Caco-2 (cell line): ENCODE data around the gene SCLT1. TPM values are rescaled to one million over a fixed set of nuclear protein-coding genes. Genes with fewer than 3 reads are reported as not detected.

ENCODE experiments used
- BruUV-seq: library from RNA; stranded (reverse); fragments of 400-500 nt; replicated peaks from 2 replicates; lab custom pipeline; 2021; lab: Mats Ljungman, UMichigan
- CTCF ChIA-PET: fragments of 300-600 bp; sonication (Branson Sonifier 250); formaldehyde crosslinking; loops from one replicate; lab custom pipeline; 2022; ENCODE audit warnings: antibody characterized with exemption; lab: Charles Lee
- POLR2A ChIA-PET: fragments of 300-600 bp; sonication (Branson Sonifier 250); formaldehyde crosslinking; loops from one replicate; lab custom pipeline; 2022; ENCODE audit warnings: antibody characterized with exemption; lab: Charles Lee
- DNase-seq, 2 experiments: peaks; one replicate each; pipeline versions ENCODE4 v3.0.0 to v3.0.0-alpha.2; 2020 to 2022
- H3K27me3 ChIP-seq: replicated peaks from 2 replicates; pipeline ENCODE4 v1.6.0; 2011; ENCODE audit warnings: low read length; ENCODE audit not compliant: control insufficient read depth, insufficient read depth
- H3K36me3 ChIP-seq: 2 replicates; pipeline ENCODE4 v1.5.1; 2011; ENCODE audit warnings: low read length; ENCODE audit not compliant: control insufficient read depth, insufficient read depth
- H3K4me1 ChIP-seq: fragments of 250-450 bp; sonication (Bioruptor Pico); 2 replicates; pipeline ENCODE4 v1.5.1; 2020; ENCODE audit warnings: mild to moderate bottlenecking
- H3K4me3 ChIP-seq: 2 replicates; pipeline ENCODE4 v1.5.1; 2011; ENCODE audit warnings: low read depth, mild to moderate bottlenecking, control low read depth, low read length
- H3K9me3 ChIP-seq: fragments of 250-450 bp; sonication (Bioruptor Pico); 2 replicates; pipeline ENCODE4 v1.5.1; 2020; ENCODE audit warnings: mild to moderate bottlenecking, moderate library complexity
- H3K27ac Mint-ChIP-seq: one replicate; pipeline ENCODE4 v1.8.0; 2022; ENCODE audit warnings: mixed read lengths; ENCODE audit not compliant: unreplicated experiment
- H3K27me3 Mint-ChIP-seq: one replicate; pipeline ENCODE4 v1.8.0; 2022; ENCODE audit warnings: mixed read lengths; ENCODE audit not compliant: insufficient read depth, unreplicated experiment
- H3K36me3 Mint-ChIP-seq: one replicate; pipeline ENCODE4 v1.8.0; 2022; ENCODE audit warnings: mild to moderate bottlenecking, mixed read lengths; ENCODE audit not compliant: insufficient read depth, unreplicated experiment
- H3K4me1 Mint-ChIP-seq: one replicate; pipeline ENCODE4 v1.8.0; 2022; ENCODE audit warnings: low read depth, mixed read lengths; ENCODE audit not compliant: unreplicated experiment
- H3K4me3 Mint-ChIP-seq: one replicate; pipeline ENCODE4 v1.8.0; 2022; ENCODE audit warnings: mild to moderate bottlenecking, moderate library complexity, mixed read lengths; ENCODE audit not compliant: unreplicated experiment
- H3K9me3 Mint-ChIP-seq: one replicate; pipeline ENCODE4 v1.8.0; 2022; ENCODE audit warnings: mixed read lengths; ENCODE audit not compliant: unreplicated experiment
- CTCF ChIP-seq, 2 experiments: fragments of 200-600 bp in 1 of 2; IDR thresholded peaks; 1 replicate in 1 of 2; 2 replicates in 1 of 2; pipeline versions ENCODE4 v1.5.1 to v1.8.0; 2011 to 2022; ENCODE audit warnings: antibody characterized with exemption in 1 of 2, control low read depth in 1 of 2, inconsistent platforms in 1 of 2, low read depth in 1 of 2, low read length in 1 of 2, mild to moderate bottlenecking in 1 of 2, moderate library complexity in 1 of 2; ENCODE audit not compliant: insufficient read depth in 1 of 2, severe bottlenecking in 1 of 2, unreplicated experiment in 1 of 2
- intact Hi-C: fragments of 100-400 bp; cut with micrococcal nuclease; formaldehyde crosslinking; loops from one replicate; pipeline ENCODE4 v1.10.0; 2022; ENCODE audit not compliant: unreplicated experiment
- total RNA-seq: library from RNA; stranded (reverse); gene quantifications from 2 replicates; pipeline ENCODE4 v1.2.3, GENCODE V29; 2022

Gene SCLT1
- total RNA-seq, 1 experiment from 2014 or later, result 9.3 TPM

- ChIA-PET CTCF (no interaction called here), POLR2A (no interaction called here)
- H3K36me3 Mint-ChIP-seq, result no peaks in the 10 kb centered on the region
- no peak overlapping the region for H3K27ac Mint-ChIP-seq
- TF ChIP-seq CTCF (IDR thresholded peaks at IDR 0.05; ENCODE audit: insufficient read depth in 1 of 2, low read depth in 1 of 2, low read length in 1 of 2, severe bottlenecking in 1 of 2, unreplicated experiment in 1 of 2), result no peak
- no peak overlapping the region for H3K4me3 ChIP-seq
- no TSS peak for BruUV-seq
- no peaks in the 10 kb centered on the region for H3K27me3 ChIP-seq
- no peak overlapping the region for H3K4me3 Mint-ChIP-seq
- H3K4me1 Mint-ChIP-seq, result no peaks in the 10 kb centered on the region
- H3K9me3 ChIP-seq, result no peaks in the 10 kb centered on the region
- H3K27me3 Mint-ChIP-seq, result no peaks in the 10 kb centered on the region
- H3K36me3 ChIP-seq, result no peaks in the 10 kb centered on the region
- DNase-seq, result no peak
- H3K4me1 ChIP-seq, result no peaks in the 10 kb centered on the region
- intact Hi-C loops, result no loop called here
- H3K9me3 Mint-ChIP-seq, result peaks cover 29% of the 10 kb centered on the region
Observed at GRCh38 chr4:129064717-129065116, 28.6 kb downstream of the SCLT1 start.

GRCh38 chr4:129063640-129064039 lies 29.7 kb downstream of the SCLT1 start:
- no peaks in the 10 kb centered on the region for H3K27me3 ChIP-seq
- DNase-seq, result no peak
- no peaks in the 10 kb centered on the region for H3K4me1 ChIP-seq
- Mint-ChIP-seq H3K36me3 (peaks cover 6% of the 10 kb centered on the region), H3K9me3 (peaks cover 39% of the 10 kb centered on the region), H3K4me3 (no peak overlapping the region), H3K27ac (no peak overlapping the region), H3K4me1 (no peaks in the 10 kb centered on the region), H3K27me3 (no peaks in the 10 kb centered on the region)
- H3K4me3 ChIP-seq, result no peak overlapping the region
- BruUV-seq, result no TSS peak
- POLR2A ChIA-PET, result no interaction called here
- TF ChIP-seq CTCF (IDR thresholded peaks at IDR 0.05; ENCODE audit: insufficient read depth in 1 of 2, low read depth in 1 of 2, low read length in 1 of 2, severe bottlenecking in 1 of 2, unreplicated experiment in 1 of 2), result no peak
- CTCF ChIA-PET, result no interaction called here
- intact Hi-C loops, result no loop called here
- H3K9me3 ChIP-seq, result 0 out of 2 replicates have a peak, but pooled peaks cover 3% of the 10 kb centered on the region
- no peaks in the 10 kb centered on the region for H3K36me3 ChIP-seq

- no TSS peak for BruUV-seq
- H3K4me1 ChIP-seq, result no peaks in the 10 kb centered on the region
- ChIA-PET POLR2A (no interaction called here), CTCF (no interaction called here)
- intact Hi-C loops, result no loop called here
- Mint-ChIP-seq H3K27ac (no peak overlapping the region), H3K36me3 (peaks cover 14% of the 10 kb centered on the region), H3K4me3 (no peak overlapping the region), H3K9me3 (peaks cover 39% of the 10 kb centered on the region), H3K27me3 (no peaks in the 10 kb centered on the region), H3K4me1 (no peaks in the 10 kb centered on the region)
- H3K27me3 ChIP-seq, result no peaks in the 10 kb centered on the region
- no peaks in the 10 kb centered on the region for H3K36me3 ChIP-seq
- DNase-seq, result no peak
- H3K4me3 ChIP-seq, result no peak overlapping the region
- no peak for TF ChIP-seq CTCF (IDR thresholded peaks at IDR 0.05; ENCODE audit: insufficient read depth in 1 of 2, low read depth in 1 of 2, low read length in 1 of 2, severe bottlenecking in 1 of 2, unreplicated experiment in 1 of 2)
- 0 out of 2 replicates have a peak, but pooled peaks cover 8% of the 10 kb centered on the region for H3K9me3 ChIP-seq
Observed at GRCh38 chr4:129062580-129062979, 30.8 kb downstream of the SCLT1 start.
